CD4-positive, CD25-positive, alpha-beta regulatory T cell (primary cell): ENCODE data around the gene ACTL6A. TPM values are rescaled to one million over a fixed set of nuclear protein-coding genes. Genes with fewer than 3 reads are reported as not detected.
A peak's percentile ranks its signal among the peaks of the same experiment; 100 is the strongest.

ENCODE experiments used
- ATAC-seq, 2 donors: fragments of 150-1000 bp; cut with Tn5 transposase; one replicate each; pipeline ENCODE4 v1.10.0; 2021; ENCODE audit warnings: low read depth in 2 of 2, moderate number of reproducible peaks in 2 of 2, moderate library complexity in 1 of 2
- DNase-seq, 3 donors: peaks; one replicate each; pipeline versions ENCODE4 v3.0.0 to v3.0.0-alpha.2; 2012 to 2022; ENCODE audit warnings: mixed read lengths in 1 of 3
- H3K27ac ChIP-seq: one replicate; pipeline ENCODE4 v1.7.0; 2013; ENCODE audit warnings: mild to moderate bottlenecking, low read length; ENCODE audit not compliant: insufficient read depth, poor library complexity, severe bottlenecking
- H3K27me3 ChIP-seq: one replicate; pipeline ENCODE4 v1.7.0; 2013; ENCODE audit warnings: low read length; ENCODE audit not compliant: control insufficient read depth, insufficient read depth
- H3K36me3 ChIP-seq: one replicate; pipeline ENCODE4 v1.7.0; 2013; ENCODE audit warnings: mild to moderate bottlenecking, low read length, moderate library complexity; ENCODE audit not compliant: control insufficient read depth, insufficient read depth
- H3K4me1 ChIP-seq: 2 replicates; pipeline ENCODE4 v1.7.0; 2013; ENCODE audit warnings: mild to moderate bottlenecking, low read length; ENCODE audit not compliant: insufficient read depth, control insufficient read depth, poor library complexity, severe bottlenecking
- H3K4me3 ChIP-seq: one replicate; pipeline ENCODE4 v1.7.0; 2013; ENCODE audit warnings: low read depth, mild to moderate bottlenecking, low read length, moderate library complexity
- H3K9me3 ChIP-seq, 2 experiments: 1 replicate in 1 of 2; 2 replicates in 1 of 2; pipeline ENCODE4 v1.7.0; 2013; ENCODE audit warnings: low read length in 2 of 2, mild to moderate bottlenecking in 1 of 2, moderate library complexity in 1 of 2; ENCODE audit not compliant: control insufficient read depth in 2 of 2
- H3K27ac Mint-ChIP-seq, 3 donors: one replicate each; pipeline ENCODE4 v1.8.0; 2020 to 2022; ENCODE audit warnings: mild to moderate bottlenecking in 3 of 3, mixed read lengths in 3 of 3, moderate library complexity in 2 of 3
- H3K27me3 Mint-ChIP-seq: one replicate; pipeline ENCODE4 v1.8.0; 2022; ENCODE audit warnings: mild to moderate bottlenecking, mixed read lengths
- H3K36me3 Mint-ChIP-seq: one replicate; pipeline ENCODE4 v1.8.0; 2020; ENCODE audit warnings: mixed read lengths
- H3K4me1 Mint-ChIP-seq, 4 donors: one replicate each; pipeline ENCODE4 v1.8.0; 2020 to 2022; ENCODE audit warnings: mixed read lengths in 4 of 4, mild to moderate bottlenecking in 1 of 4
- H3K4me3 Mint-ChIP-seq, 4 donors: one replicate each; pipeline ENCODE4 v1.8.0; 2020 to 2022; ENCODE audit warnings: mild to moderate bottlenecking in 4 of 4, mixed read lengths in 4 of 4, moderate library complexity in 3 of 4
- H3K9me3 Mint-ChIP-seq, 7 donors: one replicate each; pipeline ENCODE4 v1.8.0; 2020 to 2022; ENCODE audit warnings: mixed read lengths in 7 of 7, mild to moderate bottlenecking in 3 of 7, moderate library complexity in 2 of 7
- polyA plus RNA-seq, 4 donors: library from polyadenylated mRNA; unstranded; fragments of 300-500 nt; fragmentation: Illumina TruSeq; gene quantifications; one replicate each; pipeline ENCODE4 v1.2.3, GENCODE V29; 2021
- total RNA-seq: library from RNA; stranded (reverse); gene quantifications from one replicate; pipeline ENCODE4 v1.2.3, GENCODE V29; 2022

The ACTL6A gene
- total and polyA plus RNA-seq, 5 donors from 2014 or later: 31.1 to 84.4 (median 67.2) TPM

GRCh38 chr3:179551349-179552105 lies 11.2 kb upstream of the ACTL6A start:
- Mint-ChIP-seq H3K27me3 (peaks cover 14% of the 10 kb centered on the region), H3K27ac (no peak overlapping the region), H3K9me3 (peaks cover 0 to 1% (median 0%) of the 10 kb centered on the region in 7 donors), H3K4me3 (no peak overlapping the region), H3K4me1 (no peaks in the 10 kb centered on the region), H3K36me3 (peaks cover 3% of the 10 kb centered on the region)
- DNase-seq: no peak
- Histone ChIP-seq H3K27ac (no peak overlapping the region), H3K4me3 (no peak overlapping the region), H3K27me3 (peaks cover 2% of the 10 kb centered on the region), H3K9me3 (no peaks in the 10 kb centered on the region), H3K4me1 (no peaks in the 10 kb centered on the region), H3K36me3 (no peaks in the 10 kb centered on the region)
- no peak for ATAC-seq

- Histone ChIP-seq H3K4me1 (peaks cover 10% of the 10 kb centered on the region), H3K27me3 (peaks cover 6% of the 10 kb centered on the region), H3K4me3 (no peak overlapping the region), H3K36me3 (no peaks in the 10 kb centered on the region), H3K27ac (no peak overlapping the region), H3K9me3 (no peaks in the 10 kb centered on the region)
- DNase-seq: peak in 2 of 3 donors; percentile 28 to 62
- Mint-ChIP-seq H3K9me3 (peaks cover 0 to 2% (median 0%) of the 10 kb centered on the region in 7 donors), H3K36me3 (no peaks in the 10 kb centered on the region), H3K27ac (no peak overlapping the region), H3K27me3 (peaks cover 38% of the 10 kb centered on the region), H3K4me1 (peaks cover 4 to 12% (median 7%) of the 10 kb centered on the region in 4 donors), H3K4me3 (peak overlapping the region in 2 of 4 donors; percentile 41 to 76)
- ATAC-seq: no peak
Observed at GRCh38 chr3:179558742-179559364, 3.9 kb upstream of the ACTL6A start.

GRCh38 chr3:179560791-179561190 lies 1.9 kb upstream of the ACTL6A start:
- H3K4me1 Mint-ChIP-seq: peaks cover 12 to 28% (median 18%) of the 10 kb centered on the region in 4 donors
- no peak overlapping the region for H3K27ac Mint-ChIP-seq
- ATAC-seq: no peak
- peaks cover 37% of the 10 kb centered on the region for H3K27me3 Mint-ChIP-seq
- H3K4me3 Mint-ChIP-seq: peak overlapping the region in 1 of 4 donors; percentile 10
- Histone ChIP-seq H3K27me3 (peaks cover 5% of the 10 kb centered on the region), H3K9me3 (no peaks in the 10 kb centered on the region), H3K27ac (no peak overlapping the region), H3K4me1 (peaks cover 29% of the 10 kb centered on the region), H3K36me3 (no peaks in the 10 kb centered on the region), H3K4me3 (no peak overlapping the region)
- no peak for DNase-seq
- peaks cover 0 to 2% (median 0%) of the 10 kb centered on the region in 7 donors for H3K9me3 Mint-ChIP-seq
- no peaks in the 10 kb centered on the region for H3K36me3 Mint-ChIP-seq

- Histone ChIP-seq H3K27me3 (peaks cover 5% of the 10 kb centered on the region), H3K4me1 (peaks cover 31% of the 10 kb centered on the region), H3K27ac (peak overlapping the region; percentile 72), H3K9me3 (no peaks in the 10 kb centered on the region), H3K36me3 (no peaks in the 10 kb centered on the region), H3K4me3 (peak overlapping the region; percentile 67)
- Mint-ChIP-seq H3K4me3 (peak overlapping the region; percentile 96 to 100 (median 98)), H3K4me1 (peaks cover 17 to 36% (median 25%) of the 10 kb centered on the region in 4 donors), H3K27me3 (peaks cover 24% of the 10 kb centered on the region), H3K27ac (peak overlapping the region; percentile 21 to 95 (median 91)), H3K36me3 (no peaks in the 10 kb centered on the region), H3K9me3 (peaks cover 0 to 2% (median 0%) of the 10 kb centered on the region in 7 donors)
- ATAC-seq: peak; percentile 40 to 46
- DNase-seq: peak; percentile 54 to 86 (median 61)
Observed at GRCh38 chr3:179563271-179563783, 601 bp downstream of the ACTL6A start.

- peak in 1 of 3 donors; percentile 56 for DNase-seq
- Mint-ChIP-seq H3K4me1 (peaks cover 25 to 41% (median 31%) of the 10 kb centered on the region in 4 donors), H3K36me3 (peaks cover 8% of the 10 kb centered on the region), H3K4me3 (peak overlapping the region in 3 of 4 donors; percentile 18 to 98 (median 26)), H3K27ac (peak overlapping the region; percentile 42 to 83 (median 57)), H3K27me3 (peaks cover 10% of the 10 kb centered on the region), H3K9me3 (peaks cover 0 to 2% (median 0%) of the 10 kb centered on the region in 7 donors)
- Histone ChIP-seq H3K4me3 (peak overlapping the region; percentile 41), H3K27me3 (no peaks in the 10 kb centered on the region), H3K9me3 (no peaks in the 10 kb centered on the region), H3K36me3 (peaks cover 13% of the 10 kb centered on the region), H3K4me1 (peaks cover 31% of the 10 kb centered on the region), H3K27ac (no peak overlapping the region)
- no peak for ATAC-seq
Observed at GRCh38 chr3:179565496-179565895, 2.8 kb downstream of the ACTL6A start.

GRCh38 chr3:179580992-179581391 lies 18.3 kb downstream of the ACTL6A start:
- no peak overlapping the region for H3K27ac ChIP-seq

GRCh38 chr3:179589143-179589542 lies 26.4 kb downstream of the ACTL6A start:
- Histone ChIP-seq H3K27ac (no peak overlapping the region), H3K27me3 (no peaks in the 10 kb centered on the region), H3K4me1 (no peaks in the 10 kb centered on the region), H3K36me3 (peaks cover 94% of the 10 kb centered on the region), H3K9me3 (no peaks in the 10 kb centered on the region), H3K4me3 (no peak overlapping the region)
- DNase-seq (no peak), ATAC-seq (no peak)
- Mint-ChIP-seq H3K9me3 (no peaks in the 10 kb centered on the region), H3K27me3 (no peaks in the 10 kb centered on the region), H3K36me3 (peaks cover 34% of the 10 kb centered on the region), H3K27ac (no peak overlapping the region), H3K4me3 (no peak overlapping the region), H3K4me1 (peaks cover 0 to 8% (median 5%) of the 10 kb centered on the region in 4 donors)

More at GRCh38 chr3:179580992-179581391, 18.3 kb downstream of the ACTL6A start:
- no peaks in the 10 kb centered on the region for H3K27me3 Mint-ChIP-seq
- Histone ChIP-seq H3K27me3 (no peaks in the 10 kb centered on the region), H3K9me3 (no peaks in the 10 kb centered on the region), H3K4me3 (no peak overlapping the region), H3K4me1 (no peaks in the 10 kb centered on the region), H3K36me3 (peaks cover 76% of the 10 kb centered on the region)
- H3K27ac Mint-ChIP-seq: peak overlapping the region in 1 of 3 donors; percentile 28
- peaks cover 0 to 2% (median 1%) of the 10 kb centered on the region in 4 donors for H3K4me1 Mint-ChIP-seq
- H3K36me3 Mint-ChIP-seq: peaks cover 43% of the 10 kb centered on the region
- no peak for DNase-seq
- H3K9me3 Mint-ChIP-seq: no peaks in the 10 kb centered on the region
- ATAC-seq: no peak
- H3K4me3 Mint-ChIP-seq: no peak overlapping the region
